ENCODE results near the gene HOXD11.

HOXD11 gene

GRCh38 chr2:176100547-176101140 lies 6.4 kb upstream of the HOXD11 start:
- TF ChIP-seq CTCF (IDR thresholded peaks at IDR 0.05) = no peak
- no peak overlapping the region for H3K27ac ChIP-seq
- H3K9me3 ChIP-seq = no peaks in the 10 kb centered on the region
- no peak overlapping the region for H3K4me3 ChIP-seq (ENCODE audit: low read depth in 1 of 2, low read length in 1 of 2)
- peaks cover 100% of the 10 kb centered on the region for H3K27me3 ChIP-seq
- H3K36me3 ChIP-seq = no peaks in the 10 kb centered on the region
- peaks cover 19 to 27% of the 10 kb centered on the region in 2 experiments for H3K4me1 ChIP-seq (ENCODE audit: control insufficient read depth in 1 of 2, insufficient read depth in 1 of 2, low read depth in 1 of 2, low read length in 1 of 2)

GRCh38 chr2:176101216-176101830 lies 5.8 kb upstream of the HOXD11 start:
- Histone ChIP-seq H3K4me3 (ENCODE audit: low read depth in 1 of 2, low read length in 1 of 2) (no peak overlapping the region), H3K9me3 (no peaks in the 10 kb centered on the region), H3K36me3 (no peaks in the 10 kb centered on the region), H3K27ac (no peak overlapping the region), H3K27me3 (peaks cover 100% of the 10 kb centered on the region), H3K4me1 (ENCODE audit: control insufficient read depth in 1 of 2, insufficient read depth in 1 of 2, low read depth in 1 of 2, low read length in 1 of 2) (peaks cover 19 to 24% of the 10 kb centered on the region in 2 experiments)
- no peak for TF ChIP-seq CTCF (IDR thresholded peaks at IDR 0.05)

GRCh38 chr2:176101842-176102241 lies 5.2 kb upstream of the HOXD11 start:
- H3K4me3 ChIP-seq (ENCODE audit: low read depth in 1 of 2, low read length in 1 of 2) = no peak overlapping the region
- H3K36me3 ChIP-seq = no peaks in the 10 kb centered on the region
- no peak overlapping the region for H3K27ac ChIP-seq
- H3K9me3 ChIP-seq = no peaks in the 10 kb centered on the region
- TF ChIP-seq CTCF (IDR thresholded peaks at IDR 0.05) = no peak
- H3K27me3 ChIP-seq = peaks cover 100% of the 10 kb centered on the region
- peaks cover 18 to 24% of the 10 kb centered on the region in 2 experiments for H3K4me1 ChIP-seq (ENCODE audit: control insufficient read depth in 1 of 2, insufficient read depth in 1 of 2, low read depth in 1 of 2, low read length in 1 of 2)

- no peak overlapping the region for H3K4me3 ChIP-seq (ENCODE audit: low read depth in 1 of 2, low read length in 1 of 2)
- H3K27ac ChIP-seq = no peak overlapping the region
- H3K27me3 ChIP-seq = peaks cover 100% of the 10 kb centered on the region
- no peaks in the 10 kb centered on the region for H3K9me3 ChIP-seq
- H3K36me3 ChIP-seq = no peaks in the 10 kb centered on the region
- TF ChIP-seq CTCF (IDR thresholded peaks at IDR 0.05) = no peak
- peaks cover 17 to 24% of the 10 kb centered on the region in 2 experiments for H3K4me1 ChIP-seq (ENCODE audit: control insufficient read depth in 1 of 2, insufficient read depth in 1 of 2, low read depth in 1 of 2, low read length in 1 of 2)
Measured at GRCh38 chr2:176102309-176102866, 4.7 kb upstream of the HOXD11 start.

GRCh38 chr2:176103194-176103593 lies 3.9 kb upstream of the HOXD11 start:
- H3K9me3 ChIP-seq = no peaks in the 10 kb centered on the region
- no peak overlapping the region for H3K4me3 ChIP-seq (ENCODE audit: low read depth in 1 of 2, low read length in 1 of 2)
- H3K27me3 ChIP-seq = peaks cover 100% of the 10 kb centered on the region
- no peak overlapping the region for H3K27ac ChIP-seq
- peaks cover 9 to 19% of the 10 kb centered on the region in 2 experiments for H3K4me1 ChIP-seq (ENCODE audit: control insufficient read depth in 1 of 2, insufficient read depth in 1 of 2, low read depth in 1 of 2, low read length in 1 of 2)
- H3K36me3 ChIP-seq = no peaks in the 10 kb centered on the region
- TF ChIP-seq CTCF (IDR thresholded peaks at IDR 0.05) = no peak
